ENCODE results near the gene TBC1D17. TPM values are rescaled to one million over a fixed set of nuclear protein-coding genes. Genes with fewer than 3 reads are reported as not detected.
A peak's percentile ranks its signal among the peaks of the same experiment; 100 is the strongest.

Gene TBC1D17
- total and polyA plus RNA-seq, 2 of the 13 experiments (the other 11 are each of a cell fraction or from before 2014, with no cell fraction given), result 9.7 to 16.9 TPM

DNA sequence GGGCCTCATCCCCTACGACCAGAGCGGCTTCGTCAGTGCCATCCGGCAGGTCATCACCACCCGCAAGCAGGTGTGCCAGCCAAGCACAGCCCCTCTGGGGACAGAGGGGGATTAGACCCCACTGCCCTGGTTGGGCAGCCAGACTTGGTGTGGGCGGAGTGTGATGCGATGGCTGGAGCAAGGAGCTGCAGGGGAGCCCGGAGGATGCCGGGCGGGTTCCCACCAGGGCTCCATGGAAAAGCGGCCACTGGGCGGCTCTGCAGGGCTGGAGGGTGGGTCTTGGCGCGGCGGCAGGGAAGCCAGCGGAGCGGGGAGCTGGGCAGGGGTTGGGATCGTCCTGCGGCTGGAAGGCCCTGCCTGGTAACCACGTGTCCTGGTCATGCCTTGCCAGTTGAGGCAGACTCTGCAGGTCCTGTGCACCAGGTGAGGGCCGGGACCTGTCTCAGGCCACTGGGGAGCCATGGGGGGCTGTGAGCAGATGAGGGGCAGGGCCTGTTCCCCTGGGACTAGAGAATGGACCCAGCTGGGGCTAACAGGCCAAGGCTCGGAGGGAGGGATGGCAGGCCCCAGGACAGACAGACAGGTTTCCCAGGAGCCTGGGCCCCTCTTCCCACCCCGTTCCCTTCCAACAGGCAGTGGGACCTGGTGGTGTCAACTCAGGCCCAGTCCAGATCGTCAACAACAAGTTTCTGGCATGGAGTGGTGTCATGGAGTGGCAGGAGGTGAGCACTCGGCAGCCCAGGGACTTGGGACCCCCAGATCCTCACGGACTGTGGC, 20.3 kb upstream of the TBC1D17 start (continued):
- TF ChIP-seq, protein P1, sequence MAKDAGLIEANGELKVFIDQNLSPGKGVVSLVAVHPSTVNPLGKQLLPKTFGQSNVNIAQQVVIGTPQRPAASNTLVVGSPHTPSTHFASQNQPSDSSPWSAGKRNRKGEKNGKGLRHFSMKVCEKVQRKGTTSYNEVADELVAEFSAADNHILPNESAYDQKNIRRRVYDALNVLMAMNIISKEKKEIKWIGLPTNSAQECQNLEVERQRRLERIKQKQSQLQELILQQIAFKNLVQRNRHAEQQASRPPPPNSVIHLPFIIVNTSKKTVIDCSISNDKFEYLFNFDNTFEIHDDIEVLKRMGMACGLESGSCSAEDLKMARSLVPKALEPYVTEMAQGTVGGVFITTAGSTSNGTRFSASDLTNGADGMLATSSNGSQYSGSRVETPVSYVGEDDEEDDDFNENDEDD (CRISPR knock-in tag; IDR thresholded peaks at IDR 0.05; ENCODE audit: borderline replicate concordance), result no peak
- no peak for TF ChIP-seq SNRNP70 (IDR thresholded peaks at IDR 0.05; ENCODE audit: low read depth, low read length)
- no peak for TF ChIP-seq ZIK1 (CRISPR knock-in tag; IDR thresholded peaks at IDR 0.05; ENCODE audit: borderline replicate concordance, low read depth)
- TF ChIP-seq ZSCAN21 (CRISPR knock-in tag; IDR thresholded peaks at IDR 0.05; ENCODE audit: borderline replicate concordance), result no peak
- TF ChIP-seq, protein P2, sequence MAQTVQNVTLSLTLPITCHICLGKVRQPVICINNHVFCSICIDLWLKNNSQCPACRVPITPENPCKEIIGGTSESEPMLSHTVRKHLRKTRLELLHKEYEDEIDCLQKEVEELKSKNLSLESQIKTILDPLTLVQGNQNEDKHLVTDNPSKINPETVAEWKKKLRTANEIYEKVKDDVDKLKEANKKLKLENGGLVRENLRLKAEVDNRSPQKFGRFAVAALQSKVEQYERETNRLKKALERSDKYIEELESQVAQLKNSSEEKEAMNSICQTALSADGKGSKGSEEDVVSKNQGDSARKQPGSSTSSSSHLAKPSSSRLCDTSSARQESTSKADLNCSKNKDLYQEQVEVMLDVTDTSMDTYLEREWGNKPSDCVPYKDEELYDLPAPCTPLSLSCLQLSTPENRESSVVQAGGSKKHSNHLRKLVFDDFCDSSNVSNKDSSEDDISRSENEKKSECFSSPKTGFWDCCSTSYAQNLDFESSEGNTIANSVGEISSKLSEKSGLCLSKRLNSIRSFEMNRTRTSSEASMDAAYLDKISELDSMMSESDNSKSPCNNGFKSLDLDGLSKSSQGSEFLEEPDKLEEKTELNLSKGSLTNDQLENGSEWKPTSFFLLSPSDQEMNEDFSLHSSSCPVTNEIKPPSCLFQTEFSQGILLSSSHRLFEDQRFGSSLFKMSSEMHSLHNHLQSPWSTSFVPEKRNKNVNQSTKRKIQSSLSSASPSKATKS (CRISPR knock-in tag; IDR thresholded peaks at IDR 0.05), result no peak
- no peak for TF ChIP-seq ZNF205 (CRISPR knock-in tag; IDR thresholded peaks at IDR 0.05)
- TF ChIP-seq CBX5 (CRISPR knock-in tag; IDR thresholded peaks at IDR 0.05; ENCODE audit: borderline replicate concordance), result no peak
- TF ChIP-seq ZBTB3 (CRISPR knock-in tag; IDR thresholded peaks at IDR 0.05; ENCODE audit: borderline replicate concordance, low read depth), result no peak
- TF ChIP-seq KDM4B (CRISPR knock-in tag; IDR thresholded peaks at IDR 0.05), result no peak
- TF ChIP-seq AKAP8 (CRISPR knock-in tag; IDR thresholded peaks at IDR 0.05), result peak; percentile 88
- TF ChIP-seq TOPORS (CRISPR knock-in tag; IDR thresholded peaks at IDR 0.05), result no peak
- TF ChIP-seq POLR2A (IDR thresholded peaks at IDR 0.05; ENCODE audit: insufficient read depth in 1 of 2, low read depth in 2 of 2, low read length in 2 of 2), result peak; percentile 39 to 40; a peak in 2 of 4 replicates
- TF ChIP-seq U2AF1 (optimal IDR thresholded peaks at IDR 0.05; ENCODE audit: low read depth, low read length), result no peak
- TF ChIP-seq, protein P3, sequence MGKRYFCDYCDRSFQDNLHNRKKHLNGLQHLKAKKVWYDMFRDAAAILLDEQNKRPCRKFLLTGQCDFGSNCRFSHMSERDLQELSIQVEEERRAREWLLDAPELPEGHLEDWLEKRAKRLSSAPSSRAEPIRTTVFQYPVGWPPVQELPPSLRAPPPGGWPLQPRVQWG (CRISPR knock-in tag; IDR thresholded peaks at IDR 0.05; ENCODE audit: borderline replicate concordance, low read depth), result no peak
- TF ChIP-seq ZNF160 (CRISPR knock-in tag; IDR thresholded peaks at IDR 0.05), result no peak
- TF ChIP-seq, protein P4, sequence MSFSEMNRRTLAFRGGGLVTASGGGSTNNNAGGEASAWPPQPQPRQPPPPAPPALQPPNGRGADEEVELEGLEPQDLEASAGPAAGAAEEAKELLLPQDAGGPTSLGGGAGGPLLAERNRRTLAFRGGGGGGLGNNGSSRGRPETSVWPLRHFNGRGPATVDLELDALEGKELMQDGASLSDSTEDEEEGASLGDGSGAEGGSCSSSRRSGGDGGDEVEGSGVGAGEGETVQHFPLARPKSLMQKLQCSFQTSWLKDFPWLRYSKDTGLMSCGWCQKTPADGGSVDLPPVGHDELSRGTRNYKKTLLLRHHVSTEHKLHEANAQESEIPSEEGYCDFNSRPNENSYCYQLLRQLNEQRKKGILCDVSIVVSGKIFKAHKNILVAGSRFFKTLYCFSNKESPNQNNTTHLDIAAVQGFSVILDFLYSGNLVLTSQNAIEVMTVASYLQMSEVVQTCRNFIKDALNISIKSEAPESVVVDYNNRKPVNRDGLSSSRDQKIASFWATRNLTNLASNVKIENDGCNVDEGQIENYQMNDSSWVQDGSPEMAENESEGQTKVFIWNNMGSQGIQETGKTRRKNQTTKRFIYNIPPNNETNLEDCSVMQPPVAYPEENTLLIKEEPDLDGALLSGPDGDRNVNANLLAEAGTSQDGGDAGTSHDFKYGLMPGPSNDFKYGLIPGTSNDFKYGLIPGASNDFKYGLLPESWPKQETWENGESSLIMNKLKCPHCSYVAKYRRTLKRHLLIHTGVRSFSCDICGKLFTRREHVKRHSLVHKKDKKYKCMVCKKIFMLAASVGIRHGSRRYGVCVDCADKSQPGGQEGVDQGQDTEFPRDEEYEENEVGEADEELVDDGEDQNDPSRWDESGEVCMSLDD (CRISPR knock-in tag; IDR thresholded peaks at IDR 0.05; ENCODE audit: borderline replicate concordance), result no peak
- TF ChIP-seq MIER3 (CRISPR knock-in tag; IDR thresholded peaks at IDR 0.05; ENCODE audit: borderline replicate concordance), result no peak
- no peak for TF ChIP-seq GATA4 (IDR thresholded peaks at IDR 0.05; ENCODE audit: borderline replicate concordance, low read depth)
- TF ChIP-seq, protein P5, sequence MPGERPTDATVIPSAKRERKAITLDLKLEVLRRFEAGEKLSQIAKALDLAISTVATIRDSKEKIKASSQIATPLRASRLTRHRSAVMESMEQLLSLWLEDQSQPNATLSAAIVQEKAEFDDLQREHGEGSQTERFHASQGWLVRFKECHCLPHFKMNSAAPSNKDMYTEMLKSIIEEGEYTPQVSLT (CRISPR knock-in tag; IDR thresholded peaks at IDR 0.05; ENCODE audit: borderline replicate concordance, low read depth), result no peak
- peak; percentile 72 for TF ChIP-seq AGO2 (optimal IDR thresholded peaks at IDR 0.05; ENCODE audit: low read depth, low read length)
- TF ChIP-seq ZNF780A (CRISPR knock-in tag; IDR thresholded peaks at IDR 0.05), result no peak
- TF ChIP-seq ZFP82 (CRISPR knock-in tag; IDR thresholded peaks at IDR 0.05; ENCODE audit: borderline replicate concordance), result no peak
- 0 out of 2 replicates have a peak, but pooled peaks have one; percentile 37 for TF ChIP-seq CCDC6 (CRISPR knock-in tag; IDR thresholded peaks at IDR 0.05)
- TF ChIP-seq HMG20A (CRISPR knock-in tag; IDR thresholded peaks at IDR 0.05; ENCODE audit: borderline replicate concordance), result no peak
